Stimulated activated CD4-positive, alpha-beta T cell treated with anti-CD3 and anti-CD28 coated beads, Interleukin-4, amount 100 ng/mL, for 24 hours (primary cell): ENCODE data around the gene ADI1.
A peak's percentile ranks its signal among the peaks of the same experiment; 100 is the strongest.

Source experiments
- DNase-seq: peaks from one replicate; pipeline ENCODE4 v3.0.0-alpha.2; 2020

ADI1 gene

GRCh38 chr2:3478846-3479385 is 40.4 kb downstream of the ADI1 start:
- no peak for DNase-seq

GRCh38 chr2:3476985-3477327 is 42.4 kb downstream of the ADI1 start:
- no peak for DNase-seq

GRCh38 chr2:3476321-3476984 is 42.9 kb downstream of the ADI1 start:
- DNase-seq = no peak

- DNase-seq = no peak
These were observed 43.6 kb downstream of the ADI1 start for GRCh38 chr2:3475771-3476170.

GRCh38 chr2:3472966-3473365 is 46.4 kb downstream of the ADI1 start:
- no peak for DNase-seq

GRCh38 chr2:3472296-3472695 is 47.0 kb downstream of the ADI1 start:
- no peak for DNase-seq

GRCh38 chr2:3470856-3471737 is 48.2 kb downstream of the ADI1 start:
- DNase-seq = no peak

GRCh38 chr2:3470166-3470651 is 49.1 kb downstream of the ADI1 start:
- DNase-seq = no peak

- DNase-seq = no peak
These were observed 49.8 kb downstream of the ADI1 start for GRCh38 chr2:3469486-3469885.

- no peak for DNase-seq
These were observed 50.9 kb downstream of the ADI1 start for GRCh38 chr2:3468296-3468988.

- DNase-seq = no peak
These were observed 51.7 kb downstream of the ADI1 start for GRCh38 chr2:3467654-3468053.

GRCh38 chr2:3466966-3467365 is 52.4 kb downstream of the ADI1 start:
- no peak for DNase-seq

- DNase-seq = no peak
These were observed 52.9 kb downstream of the ADI1 start for GRCh38 chr2:3466482-3466863.

- no peak for DNase-seq
These were observed 53.4 kb downstream of the ADI1 start for GRCh38 chr2:3465844-3466481.

- no peak for DNase-seq
These were observed 54.0 kb downstream of the ADI1 start for GRCh38 chr2:3465328-3465727.

GRCh38 chr2:3464401-3465005 is 54.8 kb downstream of the ADI1 start:
- DNase-seq = no peak

GRCh38 chr2:3463944-3464343 is 55.4 kb downstream of the ADI1 start:
- DNase-seq = no peak

GRCh38 chr2:3463186-3463835 is 56.0 kb downstream of the ADI1 start:
- no peak for DNase-seq

GRCh38 chr2:3462493-3463104 is 56.7 kb downstream of the ADI1 start:
- no peak for DNase-seq

- peak; percentile 48 for DNase-seq
These were observed 57.4 kb downstream of the ADI1 start for GRCh38 chr2:3461801-3462492.
